SU-DHL-6 (cell line): ENCODE data around the gene HIPK3.

Experiments
- CTCF ChIP-seq: fragments of 200-600 bp; sonication (generic); IDR thresholded peaks from one replicate; pipeline ENCODE4 v1.5.1; 2017; ENCODE audit warnings: antibody characterized with exemption, mild to moderate bottlenecking, low read length, moderate library complexity; ENCODE audit not compliant: insufficient read depth, poor library complexity, severe bottlenecking
- EZH2phosphoT487 ChIP-seq: fragments of 200-600 bp; sonication (generic), shearing (Covaris generic); conservative IDR thresholded peaks from 2 replicates; pipeline ENCODE4 v1.6.1; 2018; ENCODE audit warnings: mild to moderate bottlenecking, antibody characterized with exemption, low read length, moderate library complexity, mixed read lengths

GRCh38 chr11:33303541-33303940 lies 46.4 kb downstream of the HIPK3 start:
- TF ChIP-seq CTCF (no peak), EZH2phosphoT487 (no peak)
